HepG2 (cell line): Measurements from ENCODE around the gene MLYCD. TPM values are rescaled to one million over a fixed set of nuclear protein-coding genes. Genes with fewer than 3 reads are reported as not detected.

Experiments used
- ATAC-seq: fragments of 200-7000 bp; cut with Tn5 transposase; 3 replicates; pipeline ENCODE4 v1.9.1; 2020; ENCODE audit warnings: mild to moderate bottlenecking, moderate library complexity
- BruUV-seq: library from RNA; stranded (reverse); fragments of 400-500 nt; replicated peaks from 2 replicates; lab custom pipeline; 2021; lab: Mats Ljungman, UMichigan
- CTCF ChIA-PET: fragments of 300-600 bp; formaldehyde crosslinking; extraction: SDS; loops from one replicate; lab custom pipeline; 2021; ENCODE audit warnings: low total read pairs, inconsistent platforms, low intra/inter-chr PET ratio; lab: Yijun Ruan, JAX
- POLR2A ChIA-PET: fragments of 350-600 bp; sonication (Branson Sonifier 250); formaldehyde crosslinking; loops from one replicate; lab custom pipeline; 2020; ENCODE audit warnings: antibody characterized with exemption, inconsistent platforms; lab: Yijun Ruan, JAX
- DNase-seq: peaks from one replicate; pipeline ENCODE4 v3.0.0-alpha.2; 2015; ENCODE audit warnings: low spot score
- FAIRE-seq: peaks from 3 replicates; lab custom pipeline; 2011; peaks lifted over from hg19 to GRCh38; lab: Jason Lieb, UNC
- H2AFZ ChIP-seq: one replicate; pipeline ENCODE4 v1.6.1; 2011; ENCODE audit warnings: low read length, inconsistent platforms
- H3K27ac ChIP-seq: fragments of 300-600 bp; 3 replicates; pipeline ENCODE4 v1.8.0; 2011; ENCODE audit warnings: mixed run types, mild to moderate bottlenecking, mixed read lengths, low read length, inconsistent platforms; ENCODE audit not compliant: insufficient read depth; ENCODE audit errors: extremely low read length
- H3K27me3 ChIP-seq, 2 experiments: fragments of 200-600 bp in 1 of 2; 2 replicates in 1 of 2; 3 replicates in 1 of 2; pipeline versions ENCODE4 v1.6.0 to v1.8.0; 2011; ENCODE audit warnings: low read length in 2 of 2, mild to moderate bottlenecking in 2 of 2, moderate library complexity in 2 of 2, inconsistent platforms in 1 of 2; ENCODE audit not compliant: insufficient read depth in 2 of 2, control insufficient read depth in 1 of 2
- H3K36me3 ChIP-seq, 2 experiments: fragments of 200-600 bp in 1 of 2; replicated peaks in 1 of 2; 2 replicates in 1 of 2; 3 replicates in 1 of 2; pipeline versions ENCODE4 v1.5.1 to v1.8.0; 2011; ENCODE audit warnings: low read length in 2 of 2, inconsistent platforms in 1 of 2; ENCODE audit not compliant: insufficient read depth in 2 of 2, control insufficient read depth in 1 of 2
- H3K4me1 ChIP-seq: 2 replicates; pipeline ENCODE4 v1.5.1; 2012; ENCODE audit warnings: low read length, inconsistent platforms; ENCODE audit not compliant: insufficient read depth
- H3K4me2 ChIP-seq: 2 replicates; pipeline ENCODE4 v1.6.0; 2011; ENCODE audit warnings: low read depth, low read length, inconsistent platforms
- H3K4me3 ChIP-seq, 3 experiments: fragments of 200-600 bp in 1 of 3; sonication (generic), shearing (Covaris generic) in 1 of 3; replicated peaks in 1 of 3; 2 replicates each; pipeline ENCODE4 v1.5.1; 2011 to 2016; ENCODE audit warnings: low read length in 3 of 3, inconsistent platforms in 2 of 3, low read depth in 2 of 3, mild to moderate bottlenecking in 2 of 3, control low read depth in 1 of 3, mixed read lengths in 1 of 3; ENCODE audit not compliant: insufficient read depth in 1 of 3
- H3K79me2 ChIP-seq: one replicate; pipeline ENCODE4 v1.6.1; 2011; ENCODE audit warnings: low read length, inconsistent platforms; ENCODE audit not compliant: insufficient read depth
- H3K9ac ChIP-seq: 2 replicates; pipeline ENCODE4 v1.6.0; 2011; ENCODE audit warnings: mild to moderate bottlenecking, low read depth, low read length, inconsistent platforms; ENCODE audit not compliant: insufficient read depth
- H3K9me3 ChIP-seq: 2 replicates; pipeline ENCODE4 v1.5.1; 2012; ENCODE audit warnings: mild to moderate bottlenecking, low read length
- H4K20me1 ChIP-seq: 2 replicates; pipeline ENCODE4 v1.6.0; 2011; ENCODE audit warnings: inconsistent platforms, mild to moderate bottlenecking, low read length, moderate library complexity; ENCODE audit not compliant: insufficient read depth
- AGO2 ChIP-seq: fragments of 200-400 bp; formaldehyde crosslinking; optimal IDR thresholded peaks from 2 replicates; pipeline ENCODE3; 2017; ENCODE audit warnings: mild to moderate bottlenecking, low read depth, low read length, moderate library complexity
- HMG20B ChIP-seq: conservative IDR thresholded peaks from 2 replicates; pipeline ENCODE4 v1.6.1; 2016; ENCODE audit warnings: missing genetic modification reagents, missing compliant biosample characterization
- IKZF1 ChIP-seq: fragments of 450-650 bp; IDR thresholded peaks from 2 replicates; pipeline ENCODE4 v1.7.1; 2016
- MED1 ChIP-seq: sonication (generic); formaldehyde crosslinking; IDR thresholded peaks from 2 replicates; pipeline ENCODE4 v1.4.0; 2020; ENCODE audit warnings: missing genetic modification reagents
- PCBP1 ChIP-seq: fragments of 200-400 bp; formaldehyde crosslinking; IDR thresholded peaks from 2 replicates; pipeline ENCODE4 v1.6.1; 2017; ENCODE audit warnings: mild to moderate bottlenecking, low read depth, low read length, borderline replicate concordance
- POLR2G ChIP-seq: fragments of 200-400 bp; formaldehyde crosslinking; IDR thresholded peaks from 2 replicates; pipeline ENCODE4 v1.6.1; 2018; ENCODE audit warnings: mild to moderate bottlenecking, low read depth, low read length, moderate library complexity
- RBM22 ChIP-seq: fragments of 200-400 bp; formaldehyde crosslinking; optimal IDR thresholded peaks from 2 replicates; pipeline ENCODE3; 2017; ENCODE audit warnings: mild to moderate bottlenecking, low read length, moderate library complexity
- RXRB ChIP-seq: IDR thresholded peaks from 2 replicates; pipeline ENCODE4 v1.6.1; 2016; ENCODE audit warnings: borderline replicate concordance, missing genetic modification reagents, missing compliant biosample characterization
- ZMAT3 ChIP-seq: sonication (generic); formaldehyde crosslinking; conservative IDR thresholded peaks from 2 replicates; pipeline ENCODE4 v1.7.0; 2021; ENCODE audit warnings: missing genetic modification reagents
- WGBS: methylation state at CpG from one replicate; pipeline ENCODE4 v1.1.6; 2017; ENCODE audit warnings: low lambda C conversion rate; 5-methylcytosine and 5-hydroxymethylcytosine counted together
- in situ Hi-C: cut with HindIII; loops from 2 replicates; pipeline ENCODE4 v1.10.0; 2017; ENCODE audit warnings: low pct_unique_long_range_greater_than_20kb; ENCODE audit not compliant: extremely low pct_ligation_motif_present
- intact Hi-C: fragments of 100-400 bp; cut with micrococcal nuclease; formaldehyde crosslinking; loops from one replicate; pipeline ENCODE4 v1.10.0; 2022; ENCODE audit not compliant: unreplicated experiment
- polyA plus RNA-seq, 8 experiments: library from polyadenylated mRNA; depleted of rRNA in 3 of 8; stranded (reverse) in 7 of 8; unstranded in 1 of 8; fragments of >200 nt; fragmentation: Illumina TruSeq in 4 of 8; extraction: Trizol in 4 of 8; gene quantifications; 2 replicates each; pipeline versions ENCODE4 v1.2.1 to v1.2.3, GENCODE V29; 2011 to 2016; ENCODE audit warnings: low read depth in 4 of 8, missing spikeins in 1 of 8, mixed read lengths in 1 of 8; ENCODE audit not compliant: insufficient read depth in 1 of 8
- total RNA-seq, 5 experiments: library from RNA; depleted of rRNA; stranded (reverse); fragments of >200 nt; fragmentation: Illumina TruSeq; extraction: Trizol; gene quantifications; 2 replicates each; pipeline ENCODE4 v1.2.3, GENCODE V29; 2016; ENCODE audit warnings: low read depth in 1 of 5
- TF ChIP-seq, protein P1 (sequence below): sonication (generic); formaldehyde crosslinking; IDR thresholded peaks from 2 replicates; pipeline ENCODE4; 2020; ENCODE audit warnings: missing genetic modification reagents, mild to moderate bottlenecking, borderline replicate concordance

The MLYCD gene
- total and polyA plus RNA-seq, 2 of the 13 experiments (the other 11 are each of a cell fraction or from before 2014, with no cell fraction given): 1.8 to 4.0 TPM

GRCh38 chr16:83965444-83966152 lies 66.7 kb downstream of the MLYCD start:
- H4K20me1 ChIP-seq: peaks cover 14% of the 10 kb centered on the region; the same call in 1 of the 2 replicates
- no peak overlapping the region for H3K4me2 ChIP-seq
- in situ Hi-C loops: loop anchor here (25.0 kb wide), 1 partner anchor 222 kb away; the partner anchor contains the start of genes ADAD2 and TAF1C
- CTCF ChIA-PET: no interaction called here
- no peak overlapping the region for H2AFZ ChIP-seq
- FAIRE-seq (no peak), ATAC-seq (peak; percentile 2), DNase-seq (no peak)
- no peaks in the 10 kb centered on the region for H3K9me3 ChIP-seq
- intact Hi-C loops: no loop called here
- no peak overlapping the region for H3K4me3 ChIP-seq
- H3K9ac ChIP-seq: no peak overlapping the region
- H3K79me2 ChIP-seq: no peaks in the 10 kb centered on the region
- H3K36me3 ChIP-seq: peaks cover 25 to 46% of the 10 kb centered on the region in 2 experiments; a peak in 4 of 5 replicates
- TF ChIP-seq IKZF1: no peak
- peak; percentile 92 for TF ChIP-seq AGO2
- H3K27me3 ChIP-seq: peaks cover 0 to 7% of the 10 kb centered on the region in 2 experiments; a peak in 1 of 5 replicates
- peaks cover 1% of the 10 kb centered on the region for H3K4me1 ChIP-seq
- BruUV-seq: no TSS peak
- 94% methylated on average over 31 of the region's 36 CpGs for WGBS
- POLR2A ChIA-PET: interaction anchor here (2.9 kb wide), 1 partner anchor 12 kb away, joined by 12 read pairs; the partner anchor contains the start of gene OSGIN1
- H3K27ac ChIP-seq: no peak overlapping the region

GRCh38 chr16:83966153-83966696 lies 67.3 kb downstream of the MLYCD start:
- intact Hi-C loops: no loop called here
- H3K9me3 ChIP-seq: no peaks in the 10 kb centered on the region
- FAIRE-seq: no peak
- WGBS: over 99% methylated on average over 9 of the region's 13 CpGs
- POLR2A ChIA-PET: no interaction called here
- DNase-seq: no peak
- in situ Hi-C loops: loop anchor here (25.0 kb wide), 1 partner anchor 221 kb away; the partner anchor contains the start of genes ADAD2 and TAF1C
- no TSS peak for BruUV-seq
- no peaks in the 10 kb centered on the region for H3K79me2 ChIP-seq
- CTCF ChIA-PET: no interaction called here
- peaks cover 14% of the 10 kb centered on the region; the same call in 1 of the 2 replicates for H4K20me1 ChIP-seq
- H3K4me3 ChIP-seq: no peak overlapping the region
- H2AFZ ChIP-seq: no peak overlapping the region
- no peak overlapping the region for H3K9ac ChIP-seq
- no peak overlapping the region for H3K4me2 ChIP-seq
- peaks cover 8% of the 10 kb centered on the region for H3K4me1 ChIP-seq
- H3K27ac ChIP-seq: no peak overlapping the region
- peaks cover 1 to 10% of the 10 kb centered on the region in 2 experiments; a peak in 4 of 5 replicates for H3K27me3 ChIP-seq
- H3K36me3 ChIP-seq: peaks cover 20 to 40% of the 10 kb centered on the region in 2 experiments; a peak in 4 of 5 replicates
- ATAC-seq: peak; percentile 17
- no peak for TF ChIP-seq RXRB (CRISPR knock-in tag)
- no peak for TF ChIP-seq HMG20B (CRISPR knock-in tag)
- TF ChIP-seq ZMAT3: no peak
- peak; percentile 77 for TF ChIP-seq RBM22
- no peak for TF ChIP-seq MED1 (CRISPR knock-in tag)
- TF ChIP-seq, protein P1, sequence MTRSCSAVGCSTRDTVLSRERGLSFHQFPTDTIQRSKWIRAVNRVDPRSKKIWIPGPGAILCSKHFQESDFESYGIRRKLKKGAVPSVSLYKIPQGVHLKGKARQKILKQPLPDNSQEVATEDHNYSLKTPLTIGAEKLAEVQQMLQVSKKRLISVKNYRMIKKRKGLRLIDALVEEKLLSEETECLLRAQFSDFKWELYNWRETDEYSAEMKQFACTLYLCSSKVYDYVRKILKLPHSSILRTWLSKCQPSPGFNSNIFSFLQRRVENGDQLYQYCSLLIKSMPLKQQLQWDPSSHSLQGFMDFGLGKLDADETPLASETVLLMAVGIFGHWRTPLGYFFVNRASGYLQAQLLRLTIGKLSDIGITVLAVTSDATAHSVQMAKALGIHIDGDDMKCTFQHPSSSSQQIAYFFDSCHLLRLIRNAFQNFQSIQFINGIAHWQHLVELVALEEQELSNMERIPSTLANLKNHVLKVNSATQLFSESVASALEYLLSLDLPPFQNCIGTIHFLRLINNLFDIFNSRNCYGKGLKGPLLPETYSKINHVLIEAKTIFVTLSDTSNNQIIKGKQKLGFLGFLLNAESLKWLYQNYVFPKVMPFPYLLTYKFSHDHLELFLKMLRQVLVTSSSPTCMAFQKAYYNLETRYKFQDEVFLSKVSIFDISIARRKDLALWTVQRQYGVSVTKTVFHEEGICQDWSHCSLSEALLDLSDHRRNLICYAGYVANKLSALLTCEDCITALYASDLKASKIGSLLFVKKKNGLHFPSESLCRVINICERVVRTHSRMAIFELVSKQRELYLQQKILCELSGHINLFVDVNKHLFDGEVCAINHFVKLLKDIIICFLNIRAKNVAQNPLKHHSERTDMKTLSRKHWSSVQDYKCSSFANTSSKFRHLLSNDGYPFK (CRISPR knock-in tag): no peak
- peak; percentile 34; the same call in 1 of the 2 replicates for TF ChIP-seq POLR2G
- TF ChIP-seq AGO2: peak; percentile 76
- 0 out of 2 replicates have a peak, but pooled peaks have one; percentile 52 for TF ChIP-seq PCBP1
